ENCODE measurements around the gene RDH13. TPM values are rescaled to one million over a fixed set of nuclear protein-coding genes. Genes with fewer than 3 reads are reported as not detected.

RDH13 gene
- total RNA-seq, 1 experiment from 2014 or later: 80.4 TPM

DNA sequence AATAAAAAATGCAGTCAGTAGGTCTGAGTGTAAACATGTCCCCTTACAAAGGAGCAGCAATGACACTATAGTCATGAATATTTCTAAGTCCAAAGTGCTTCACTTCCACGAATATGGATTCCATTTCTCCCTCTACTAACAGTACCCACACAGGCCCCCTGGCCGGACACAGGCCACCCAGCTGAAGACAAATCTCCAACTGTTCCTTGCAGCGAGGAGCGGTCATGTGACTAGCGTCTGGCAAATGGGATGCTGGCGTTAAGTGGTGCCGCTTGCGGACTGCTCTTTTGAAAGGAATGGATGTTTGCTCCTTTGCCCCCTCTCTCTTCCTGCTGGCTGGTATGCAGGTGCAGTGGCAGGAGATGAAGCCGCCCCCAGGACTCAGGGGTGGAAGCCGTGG, 38.3 kb upstream of the RDH13 start:
- no peaks in the 10 kb centered on the region for H3K27me3 ChIP-seq (ENCODE audit: low read length)
- no peaks in the 10 kb centered on the region for H3K9me2 ChIP-seq (replicated peaks; ENCODE audit: low read length)
- H3K79me2 ChIP-seq (ENCODE audit: low read length): no peaks in the 10 kb centered on the region
- H3K36me3 ChIP-seq (ENCODE audit: low read depth, low read length): peaks cover 7% of the 10 kb centered on the region; the same call in 1 of the 2 replicates
- H3F3A ChIP-seq (ENCODE audit: low read length, unreplicated experiment): no peaks in the 10 kb centered on the region
- H3K9ac ChIP-seq (ENCODE audit: low read length): no peak overlapping the region
- DNase-seq (no peak), ATAC-seq (no peak)
- no peaks in the 10 kb centered on the region for H3K9me3 ChIP-seq (ENCODE audit: low read length)
- intact Hi-C loops (cut with micrococcal nuclease): no loop called here
- no TSS peak for BruUV-seq (replicated peaks)
- CTCF ChIA-PET: no interaction called here
- H4K20me1 ChIP-seq (ENCODE audit: low read length): 0 out of 2 replicates have a peak, but pooled peaks cover 3% of the 10 kb centered on the region
- H3K4me2 ChIP-seq (ENCODE audit: low read length): no peak overlapping the region
- no peak for TF ChIP-seq EZH2 (IDR thresholded peaks at IDR 0.05; ENCODE audit: low read length, unreplicated experiment)
- no peaks in the 10 kb centered on the region for H3K4me1 ChIP-seq (ENCODE audit: insufficient read depth, low read length)
- no peak overlapping the region for H3K27ac ChIP-seq (ENCODE audit: low read length)
- H2AFZ ChIP-seq (ENCODE audit: low read length): no peak overlapping the region
- POLR2A ChIA-PET (ENCODE audit: unreplicated experiment): no interaction called here
- H3K4me3 ChIP-seq (ENCODE audit: low read length): no peak overlapping the region

DNA sequence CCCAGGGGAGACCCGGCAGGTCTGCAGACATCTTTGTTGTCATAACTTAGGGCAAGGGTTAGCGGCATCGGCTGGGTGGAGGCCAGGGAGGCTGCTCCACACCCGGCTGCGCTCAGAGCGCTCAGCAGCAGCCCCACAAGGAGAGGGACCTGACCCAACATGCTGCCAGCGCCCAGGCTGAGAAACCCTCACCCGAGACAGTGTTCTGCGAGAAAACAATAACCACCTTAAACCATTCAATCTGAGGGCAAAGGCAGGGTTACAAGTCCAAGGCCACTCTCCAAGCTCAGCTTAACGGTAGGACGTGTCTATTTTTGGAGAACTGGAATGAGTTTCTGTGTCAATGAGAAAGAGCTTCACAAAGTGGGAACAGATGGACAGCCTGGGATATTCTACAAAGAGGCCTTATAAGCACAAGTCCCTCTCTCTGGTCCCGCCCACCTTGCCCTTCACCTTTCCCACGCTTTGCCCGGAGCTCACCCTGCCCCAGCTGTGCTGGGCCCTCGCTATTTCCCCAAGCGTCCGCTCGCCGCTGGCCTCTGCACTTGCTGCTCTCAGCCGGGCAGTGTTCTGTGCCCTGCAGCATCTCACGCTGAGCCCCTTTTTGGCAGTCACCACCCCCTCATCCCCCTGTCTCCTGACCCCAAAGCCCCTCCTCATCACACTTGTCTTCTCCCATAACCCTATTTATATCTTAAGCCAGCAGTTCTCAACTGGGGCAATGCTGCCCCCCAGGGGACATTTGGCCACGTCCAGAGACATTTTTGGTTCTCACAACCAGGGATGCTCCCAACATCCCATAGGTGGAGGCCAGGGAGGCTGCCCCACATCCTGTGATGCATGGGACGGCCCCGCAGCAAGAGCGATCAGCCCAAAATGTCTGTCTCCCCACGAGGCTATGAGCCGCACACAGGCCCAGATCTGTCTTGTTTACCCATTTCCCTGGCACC, 36.9 kb upstream of the RDH13 start:
- peak; percentile 55; the same call in 1 of the 2 replicates for ATAC-seq
- H3K4me2 ChIP-seq (ENCODE audit: low read length): no peak overlapping the region
- POLR2A ChIA-PET (ENCODE audit: unreplicated experiment): no interaction called here
- H3K4me1 ChIP-seq (ENCODE audit: insufficient read depth, low read length): no peaks in the 10 kb centered on the region
- peak; percentile 48 for DNase-seq
- CTCF ChIA-PET: interaction anchor here (0.6 kb wide), 1 partner anchor 1068 kb away, joined by 10 read pairs; no protein-coding TSS in a partner anchor
- TF ChIP-seq, protein P1, sequence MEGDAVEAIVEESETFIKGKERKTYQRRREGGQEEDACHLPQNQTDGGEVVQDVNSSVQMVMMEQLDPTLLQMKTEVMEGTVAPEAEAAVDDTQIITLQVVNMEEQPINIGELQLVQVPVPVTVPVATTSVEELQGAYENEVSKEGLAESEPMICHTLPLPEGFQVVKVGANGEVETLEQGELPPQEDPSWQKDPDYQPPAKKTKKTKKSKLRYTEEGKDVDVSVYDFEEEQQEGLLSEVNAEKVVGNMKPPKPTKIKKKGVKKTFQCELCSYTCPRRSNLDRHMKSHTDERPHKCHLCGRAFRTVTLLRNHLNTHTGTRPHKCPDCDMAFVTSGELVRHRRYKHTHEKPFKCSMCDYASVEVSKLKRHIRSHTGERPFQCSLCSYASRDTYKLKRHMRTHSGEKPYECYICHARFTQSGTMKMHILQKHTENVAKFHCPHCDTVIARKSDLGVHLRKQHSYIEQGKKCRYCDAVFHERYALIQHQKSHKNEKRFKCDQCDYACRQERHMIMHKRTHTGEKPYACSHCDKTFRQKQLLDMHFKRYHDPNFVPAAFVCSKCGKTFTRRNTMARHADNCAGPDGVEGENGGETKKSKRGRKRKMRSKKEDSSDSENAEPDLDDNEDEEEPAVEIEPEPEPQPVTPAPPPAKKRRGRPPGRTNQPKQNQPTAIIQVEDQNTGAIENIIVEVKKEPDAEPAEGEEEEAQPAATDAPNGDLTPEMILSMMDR (conservative IDR thresholded peaks at IDR 0.05; ENCODE audit: low read depth, low read length): peak; percentile 65
- TF ChIP-seq EZH2 (IDR thresholded peaks at IDR 0.05; ENCODE audit: low read length, unreplicated experiment): no peak
- H2AFZ ChIP-seq (ENCODE audit: low read length): no peak overlapping the region
- H3K4me3 ChIP-seq (ENCODE audit: low read length): no peak overlapping the region
- no peaks in the 10 kb centered on the region for H3K79me2 ChIP-seq (ENCODE audit: low read length)
- BruUV-seq (replicated peaks): no TSS peak
- intact Hi-C loops (cut with micrococcal nuclease): no loop called here
- H3F3A ChIP-seq (ENCODE audit: low read length, unreplicated experiment): no peaks in the 10 kb centered on the region
- H4K20me1 ChIP-seq (ENCODE audit: low read length): 0 out of 2 replicates have a peak, but pooled peaks cover 3% of the 10 kb centered on the region
- no peak overlapping the region for H3K9ac ChIP-seq (ENCODE audit: low read length)
- H3K9me2 ChIP-seq (replicated peaks; ENCODE audit: low read length): no peaks in the 10 kb centered on the region
- no peaks in the 10 kb centered on the region for H3K9me3 ChIP-seq (ENCODE audit: low read length)
- no peak overlapping the region for H3K27ac ChIP-seq (ENCODE audit: low read length)
- no peaks in the 10 kb centered on the region for H3K27me3 ChIP-seq (ENCODE audit: low read length)
- peaks cover 8% of the 10 kb centered on the region; the same call in 1 of the 2 replicates for H3K36me3 ChIP-seq (ENCODE audit: low read depth, low read length)

DNA sequence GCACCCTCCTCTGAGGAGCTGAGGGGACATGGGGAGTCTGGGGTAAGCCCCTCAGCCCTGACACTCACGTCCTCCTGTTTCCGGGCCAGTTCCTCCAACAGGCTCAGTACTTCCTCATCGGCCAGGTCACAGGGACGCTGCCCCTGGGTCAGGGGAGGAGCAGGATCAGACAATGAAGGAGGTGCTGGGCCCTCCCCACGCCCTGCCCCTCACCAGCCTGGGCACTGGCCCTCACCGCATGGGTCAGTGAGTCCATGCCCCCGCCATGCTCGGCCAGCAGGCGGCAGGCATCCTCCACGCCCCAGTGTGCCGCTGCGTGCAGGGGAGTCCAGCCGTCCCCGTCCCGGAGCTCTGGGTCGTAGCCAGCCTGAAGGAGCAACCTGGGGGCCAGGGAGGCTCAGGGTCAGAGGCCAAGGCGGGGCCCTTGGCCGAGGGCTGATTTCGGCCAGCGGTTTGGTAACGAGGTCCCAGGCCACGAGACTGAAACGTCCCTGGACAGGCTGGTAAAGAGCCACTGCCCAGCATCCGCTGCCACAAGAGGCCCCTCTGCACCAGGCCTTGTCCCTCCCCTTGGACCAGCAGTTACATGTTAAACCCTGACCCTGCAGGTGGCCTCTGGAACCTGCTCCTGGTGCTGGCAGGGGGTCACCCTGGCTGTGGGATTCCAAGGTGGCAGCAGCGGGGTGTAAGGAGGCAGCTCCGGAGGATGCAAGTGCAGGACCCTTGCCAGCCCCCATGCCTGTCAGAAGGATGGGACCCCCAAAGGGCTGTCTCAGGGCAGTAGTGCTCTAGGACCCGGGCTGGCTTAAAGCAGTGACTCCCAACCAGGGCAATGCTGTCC, 36.0 kb upstream of the RDH13 start:
- H3K4me1 ChIP-seq (ENCODE audit: insufficient read depth, low read length): no peaks in the 10 kb centered on the region
- TF ChIP-seq, protein P1 (conservative IDR thresholded peaks at IDR 0.05; ENCODE audit: low read depth, low read length): 0 out of 2 replicates have a peak, but pooled peaks have one; percentile 21
- no peak for TF ChIP-seq EZH2phosphoT487 (IDR thresholded peaks at IDR 0.05; ENCODE audit: borderline replicate concordance, low read length)
- no peak overlapping the region for H3K4me3 ChIP-seq (ENCODE audit: low read length)
- CTCF ChIA-PET: interaction anchor here (0.6 kb wide), 1 partner anchor 1069 kb away, joined by 10 read pairs; no protein-coding TSS in a partner anchor
- H3K9me2 ChIP-seq (replicated peaks; ENCODE audit: low read length): no peaks in the 10 kb centered on the region
- no peak overlapping the region for H3K9ac ChIP-seq (ENCODE audit: low read length)
- no peak overlapping the region for H2AFZ ChIP-seq (ENCODE audit: low read length)
- ATAC-seq: no peak
- H3F3A ChIP-seq (ENCODE audit: low read length, unreplicated experiment): no peaks in the 10 kb centered on the region
- POLR2A ChIA-PET (ENCODE audit: unreplicated experiment): no interaction called here
- no peak overlapping the region for H3K4me2 ChIP-seq (ENCODE audit: low read length)
- intact Hi-C loops (cut with micrococcal nuclease): no loop called here
- DNase-seq: no peak
- no peaks in the 10 kb centered on the region for H3K9me3 ChIP-seq (ENCODE audit: low read length)
- 0 out of 2 replicates have a peak, but pooled peaks cover 3% of the 10 kb centered on the region for H4K20me1 ChIP-seq (ENCODE audit: low read length)
- no peaks in the 10 kb centered on the region for H3K27me3 ChIP-seq (ENCODE audit: low read length)
- H3K36me3 ChIP-seq (ENCODE audit: low read depth, low read length): peaks cover 10% of the 10 kb centered on the region; the same call in 1 of the 2 replicates
- no peaks in the 10 kb centered on the region for H3K79me2 ChIP-seq (ENCODE audit: low read length)
- no peak overlapping the region for H3K27ac ChIP-seq (ENCODE audit: low read length)
- no TSS peak for BruUV-seq (replicated peaks)

Measured in PC-3 (cell line).